NCI-H2171 (cell line): ENCODE data around the gene PLK3.
"Not testable (repeated sequence)": the region's sequence is repeated elsewhere in the genome, so short reads cannot be mapped to it uniquely, and the experiment has no call there.

ENCODE experiments used
- DNase-seq: peaks from one replicate; lab custom pipeline; 2025; lab: John Stamatoyannopoulos, UW

PLK3 gene

DNA sequence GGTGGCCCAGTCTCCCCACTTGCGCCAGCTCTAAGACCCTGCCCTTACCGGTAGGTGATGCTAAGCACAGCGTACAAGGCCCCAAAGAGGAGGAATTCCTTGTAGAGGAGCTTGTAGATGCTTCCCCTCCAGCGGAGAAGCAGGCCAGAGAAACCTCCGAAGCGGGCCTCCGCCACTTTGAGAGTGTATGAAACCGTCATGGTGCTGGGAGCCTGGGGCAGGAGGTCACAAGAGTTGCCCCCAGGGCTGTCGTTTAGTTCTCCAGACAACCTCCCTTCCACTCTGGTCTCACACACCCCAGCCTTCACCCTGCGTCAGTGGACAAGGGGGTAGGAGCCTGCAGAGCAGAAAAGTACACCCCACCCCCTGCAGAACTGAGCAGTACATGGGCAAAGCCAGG, 12.7 kb upstream of the PLK3 start:
- no peak for DNase-seq

DNA sequence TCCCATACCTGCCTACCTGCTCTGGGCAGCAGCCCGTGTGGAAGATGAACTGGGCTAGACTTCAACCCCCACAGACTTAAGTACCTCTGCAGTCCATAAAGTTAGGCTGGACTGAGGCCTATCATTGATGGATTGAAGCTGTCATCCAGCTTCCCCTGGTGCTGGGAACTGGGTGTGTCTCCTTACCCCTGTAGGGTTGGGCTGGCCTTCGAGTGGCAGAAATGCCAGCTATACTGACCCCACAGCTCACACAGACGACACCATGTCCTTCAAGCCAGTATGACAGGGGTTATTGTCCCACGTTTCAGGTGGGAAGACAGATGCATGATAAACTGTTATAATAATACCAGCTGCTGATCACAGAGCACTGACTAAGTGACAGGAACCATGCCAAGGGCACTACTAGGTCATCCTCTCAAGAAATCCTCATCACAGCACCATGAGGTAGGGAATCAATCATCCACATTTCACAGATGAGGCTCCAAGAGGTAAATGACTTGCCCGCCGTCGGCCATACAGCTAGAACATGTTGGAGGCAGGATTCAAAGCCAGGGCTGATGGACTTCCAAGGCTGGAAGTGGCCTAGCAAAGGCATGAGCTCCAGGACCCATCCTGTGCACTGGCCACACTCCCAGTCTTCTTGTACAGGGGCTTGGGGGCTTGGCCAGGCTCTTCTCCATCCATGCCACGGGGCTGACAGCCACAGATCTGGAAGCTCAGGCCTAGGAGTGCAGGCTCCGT, 11.9 kb upstream of the PLK3 start, which contains the start of gene BEST4:
BEST4 (minus strand) TSS at position 51 of the 741 bp plus-strand sequence. CDS start 465 bp downstream, outside the sequence.
- no peak for DNase-seq

GRCh38 chr1:44790968-44791801, 9.0 kb upstream of the PLK3 start:
- DNase-seq = no peak

DNA sequence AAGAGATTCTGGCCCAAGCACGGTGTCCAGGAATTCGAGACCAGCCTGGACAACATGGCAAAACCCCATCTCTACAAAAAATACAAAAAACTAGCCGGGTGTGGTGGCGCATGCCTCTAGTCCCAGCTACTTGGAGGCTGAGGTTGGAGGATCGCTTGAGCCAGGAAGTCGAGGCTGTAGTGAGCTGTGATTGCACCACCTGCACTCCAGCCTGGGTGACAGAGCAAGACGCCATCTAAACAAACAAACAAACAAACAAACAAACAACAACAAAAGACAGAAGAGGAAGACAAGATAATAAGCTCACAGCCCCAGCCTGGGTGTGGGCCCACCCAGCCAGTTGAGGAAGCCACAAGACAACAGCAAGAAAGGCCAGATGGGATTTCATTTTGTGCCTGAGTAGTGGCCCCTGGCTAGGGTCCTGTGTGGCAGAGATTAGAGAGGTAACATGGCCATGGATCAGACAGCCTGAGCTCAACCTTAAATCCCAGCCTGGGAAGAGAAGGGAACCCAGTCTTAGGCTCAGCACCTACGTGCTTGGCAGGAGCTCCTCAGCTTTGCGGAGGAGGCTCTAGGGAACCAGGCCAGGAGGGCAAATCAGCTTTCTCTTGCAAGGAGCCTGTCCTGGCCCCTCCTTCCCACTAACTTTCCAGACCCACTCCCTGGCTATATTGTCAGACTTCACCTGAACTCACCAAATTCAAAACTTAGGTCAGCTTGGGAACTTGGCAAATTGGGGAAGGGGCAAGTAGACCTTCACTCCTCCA, 7.3 kb upstream of the PLK3 start:
- DNase-seq = no peak

- DNase-seq = not testable (repeated sequence)
These were observed 2.3 kb upstream of the PLK3 start for GRCh38 chr1:44797886-44798285.

DNA sequence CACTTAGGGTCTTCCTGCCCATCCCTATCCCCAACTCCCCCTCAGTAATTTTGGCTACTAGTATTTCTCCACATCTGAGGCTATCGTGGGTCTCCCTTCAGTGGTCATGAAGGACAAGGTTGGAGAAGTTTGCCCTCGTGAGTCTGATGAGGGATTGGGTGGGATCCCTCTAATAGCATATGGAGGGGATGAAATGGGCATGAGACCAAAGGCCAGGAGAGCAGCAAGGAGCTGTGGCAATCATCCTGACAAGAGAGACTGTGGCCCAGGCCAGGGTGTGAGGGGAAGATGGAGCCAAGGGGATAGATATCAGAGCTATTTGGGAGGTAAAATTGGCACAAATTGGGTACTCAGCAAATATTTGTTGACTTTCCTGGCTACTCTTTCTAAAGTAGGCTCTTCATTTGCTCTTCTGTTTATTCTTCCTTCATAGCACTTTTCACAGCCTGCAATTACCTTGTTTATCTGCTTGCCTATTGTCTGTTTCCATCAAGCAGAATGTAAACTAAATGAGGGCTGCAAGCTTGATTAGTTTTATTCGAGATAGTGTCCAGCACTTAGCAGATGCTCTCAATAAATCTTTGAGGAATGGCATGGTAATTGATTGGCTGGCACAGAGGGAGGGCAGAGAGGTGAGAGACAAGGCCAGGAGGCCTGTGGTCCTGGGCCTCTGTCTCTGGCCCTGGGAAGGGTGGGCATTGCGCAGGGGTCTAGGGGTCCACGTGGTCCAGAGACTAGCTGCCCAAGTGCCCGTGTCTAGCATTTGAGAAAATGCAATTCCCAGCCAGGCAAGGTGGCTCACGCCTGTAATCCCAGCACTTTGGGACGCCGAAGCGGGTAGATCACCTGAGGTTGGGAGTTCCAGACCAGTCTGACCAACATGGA, 1.5 kb upstream of the PLK3 start:
- no peak for DNase-seq

DNA sequence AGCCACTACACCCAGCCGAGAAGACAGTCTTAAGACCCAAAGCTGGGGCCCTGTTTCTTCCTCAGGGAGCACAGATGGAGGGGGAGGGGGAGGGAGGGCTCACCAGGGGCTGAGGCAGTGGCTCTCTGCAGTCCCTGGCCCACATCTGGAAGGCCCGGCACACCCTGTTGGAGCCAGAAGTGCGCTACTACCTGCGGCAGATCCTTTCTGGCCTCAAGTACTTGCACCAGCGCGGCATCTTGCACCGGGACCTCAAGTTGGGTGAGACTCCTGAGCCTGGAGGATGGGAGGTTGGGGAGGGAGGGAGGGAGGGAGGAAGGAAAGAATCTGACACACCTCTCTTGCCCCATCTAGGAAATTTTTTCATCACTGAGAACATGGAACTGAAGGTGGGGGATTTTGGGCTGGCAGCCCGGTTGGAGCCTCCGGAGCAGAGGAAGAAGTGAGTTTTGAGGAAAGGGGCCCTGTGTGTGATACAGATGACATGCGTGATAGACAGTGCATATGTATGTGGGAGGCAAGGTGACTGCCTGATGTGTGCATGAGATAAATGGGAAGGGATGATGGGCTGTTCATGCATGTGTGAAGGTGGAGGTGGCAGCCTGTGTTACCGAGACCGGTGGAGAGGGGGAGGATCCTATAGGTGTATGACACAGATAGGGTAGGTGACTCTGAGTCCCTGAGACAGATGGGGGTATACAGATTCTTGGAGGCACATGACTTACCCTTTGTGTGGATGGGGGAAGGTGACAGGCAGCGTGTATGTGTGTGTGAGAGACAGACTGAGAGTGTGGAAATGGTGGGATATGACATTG, 1.5 kb downstream of the PLK3 start:
- peak; percentile 66 for DNase-seq

DNA sequence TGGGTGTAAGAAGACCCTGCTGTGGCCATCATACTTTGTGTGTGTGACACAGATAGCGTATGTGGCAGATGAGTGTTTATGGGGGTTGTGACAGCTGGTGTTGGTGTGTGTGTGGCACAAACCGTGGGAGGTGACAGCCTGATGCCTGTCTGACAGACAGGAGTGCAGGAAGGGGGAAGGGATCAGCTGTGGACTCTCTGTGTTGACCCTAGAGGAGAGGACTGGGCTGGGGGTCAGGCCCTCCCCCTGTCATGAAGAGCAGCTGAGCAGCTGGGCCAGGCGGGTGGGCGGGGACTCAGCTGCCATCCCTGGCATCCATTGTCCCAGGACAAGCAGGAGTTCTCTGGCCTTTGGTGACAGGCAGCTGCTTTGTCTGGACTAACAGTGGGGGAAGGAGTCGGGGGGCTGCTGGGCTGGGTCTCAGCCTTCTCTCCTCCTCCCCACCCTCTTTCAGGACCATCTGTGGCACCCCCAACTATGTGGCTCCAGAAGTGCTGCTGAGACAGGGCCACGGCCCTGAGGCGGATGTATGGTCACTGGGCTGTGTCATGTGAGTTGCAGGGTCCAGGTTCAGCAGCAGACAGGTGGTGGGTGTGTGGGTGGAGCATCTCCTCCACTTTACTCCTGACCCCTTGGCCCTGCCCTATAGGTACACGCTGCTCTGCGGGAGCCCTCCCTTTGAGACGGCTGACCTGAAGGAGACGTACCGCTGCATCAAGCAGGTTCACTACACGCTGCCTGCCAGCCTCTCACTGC, 2.3 kb downstream of the PLK3 start:
- DNase-seq = peak; percentile 47

GRCh38 chr1:44803062-44803311, 2.8 kb downstream of the PLK3 start:
- no peak for DNase-seq

DNA sequence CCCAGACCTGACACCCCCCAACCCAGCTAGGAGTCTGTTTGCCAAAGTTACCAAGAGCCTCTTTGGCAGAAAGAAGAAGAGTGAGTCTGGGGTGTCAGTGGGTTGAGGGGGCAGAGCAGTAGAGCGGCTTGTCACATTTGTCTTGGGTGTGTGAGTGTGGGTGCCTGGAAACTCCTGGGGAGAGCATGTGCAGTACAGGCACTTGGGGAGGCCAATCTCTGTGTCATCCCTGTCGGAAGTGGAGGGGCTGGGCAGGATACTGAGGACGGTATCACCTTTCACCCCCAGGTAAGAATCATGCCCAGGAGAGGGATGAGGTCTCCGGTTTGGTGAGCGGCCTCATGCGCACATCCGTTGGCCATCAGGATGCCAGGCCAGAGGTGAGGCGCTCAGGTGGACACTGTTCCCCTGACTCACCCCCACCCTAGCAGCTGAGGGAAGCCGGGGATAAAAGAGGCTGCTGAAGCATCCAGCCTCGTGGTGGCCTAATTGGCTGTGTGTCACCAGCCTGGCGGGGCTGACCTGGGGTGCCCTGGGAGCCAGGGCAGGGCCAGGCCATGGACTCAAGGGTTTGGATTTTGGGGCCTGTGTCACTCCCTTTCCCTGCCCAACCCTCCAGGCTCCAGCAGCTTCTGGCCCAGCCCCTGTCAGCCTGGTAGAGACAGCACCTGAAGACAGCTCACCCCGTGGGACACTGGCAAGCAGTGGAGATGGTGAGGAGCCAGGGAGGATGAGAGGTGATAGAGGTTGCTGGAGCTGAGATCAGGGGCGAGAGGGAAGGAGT, 3.3 kb downstream of the PLK3 start:
- DNase-seq = no peak

DNA sequence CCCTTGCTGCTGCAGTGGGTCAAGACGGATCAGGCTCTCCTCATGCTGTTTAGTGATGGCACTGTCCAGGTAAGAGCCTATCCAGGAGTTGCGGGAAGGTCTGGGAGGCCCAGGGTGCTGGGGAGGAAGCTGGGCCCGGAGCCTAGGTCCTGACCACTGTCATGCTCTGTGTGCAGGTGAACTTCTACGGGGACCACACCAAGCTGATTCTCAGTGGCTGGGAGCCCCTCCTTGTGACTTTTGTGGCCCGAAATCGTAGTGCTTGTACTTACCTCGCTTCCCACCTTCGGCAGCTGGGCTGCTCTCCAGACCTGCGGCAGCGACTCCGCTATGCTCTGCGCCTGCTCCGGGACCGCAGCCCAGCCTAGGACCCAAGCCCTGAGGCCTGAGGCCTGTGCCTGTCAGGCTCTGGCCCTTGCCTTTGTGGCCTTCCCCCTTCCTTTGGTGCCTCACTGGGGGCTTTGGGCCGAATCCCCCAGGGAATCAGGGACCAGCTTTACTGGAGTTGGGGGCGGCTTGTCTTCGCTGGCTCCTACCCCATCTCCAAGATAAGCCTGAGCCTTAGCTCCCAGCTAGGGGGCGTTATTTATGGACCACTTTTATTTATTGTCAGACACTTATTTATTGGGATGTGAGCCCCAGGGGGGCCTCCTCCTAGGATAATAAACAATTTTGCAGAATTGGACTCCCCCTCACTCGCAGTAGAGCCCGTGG, 5.3 kb downstream of the PLK3 start:
- DNase-seq = no peak

DNA sequence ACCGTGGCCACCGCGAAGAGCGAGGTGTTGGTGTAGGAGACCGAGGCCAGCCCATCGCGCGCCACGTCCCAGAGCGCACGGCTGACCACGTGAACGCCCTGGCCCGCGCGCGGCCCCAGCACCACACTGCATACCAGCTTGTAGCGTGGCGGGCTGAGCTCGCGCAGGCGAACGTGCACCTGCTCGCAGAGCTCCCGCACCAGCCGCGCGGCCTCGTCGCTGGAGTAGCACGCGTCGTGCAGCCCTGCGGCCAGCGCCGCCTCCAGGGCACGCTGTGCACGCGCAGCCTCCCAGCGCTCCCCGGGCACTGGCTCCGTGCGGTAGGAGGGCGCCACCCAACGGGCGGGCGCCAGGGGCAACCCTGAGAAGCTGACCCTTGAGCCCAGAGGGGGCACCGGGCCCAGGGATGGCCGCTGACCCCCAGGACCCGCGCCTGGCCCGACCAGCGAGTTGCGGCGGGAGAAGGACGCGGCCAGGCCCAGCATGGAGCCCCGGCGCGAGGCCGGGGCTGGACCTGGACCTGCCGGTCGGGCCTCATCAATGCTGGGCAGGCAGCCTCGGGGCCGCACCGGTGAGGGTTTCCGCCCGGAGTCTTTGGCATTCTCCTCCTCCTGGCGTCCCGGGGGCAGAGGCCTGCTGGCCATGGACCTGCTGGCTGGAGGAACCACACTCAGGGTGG, 6.0 kb downstream of the PLK3 start:
- DNase-seq = no peak

DNA sequence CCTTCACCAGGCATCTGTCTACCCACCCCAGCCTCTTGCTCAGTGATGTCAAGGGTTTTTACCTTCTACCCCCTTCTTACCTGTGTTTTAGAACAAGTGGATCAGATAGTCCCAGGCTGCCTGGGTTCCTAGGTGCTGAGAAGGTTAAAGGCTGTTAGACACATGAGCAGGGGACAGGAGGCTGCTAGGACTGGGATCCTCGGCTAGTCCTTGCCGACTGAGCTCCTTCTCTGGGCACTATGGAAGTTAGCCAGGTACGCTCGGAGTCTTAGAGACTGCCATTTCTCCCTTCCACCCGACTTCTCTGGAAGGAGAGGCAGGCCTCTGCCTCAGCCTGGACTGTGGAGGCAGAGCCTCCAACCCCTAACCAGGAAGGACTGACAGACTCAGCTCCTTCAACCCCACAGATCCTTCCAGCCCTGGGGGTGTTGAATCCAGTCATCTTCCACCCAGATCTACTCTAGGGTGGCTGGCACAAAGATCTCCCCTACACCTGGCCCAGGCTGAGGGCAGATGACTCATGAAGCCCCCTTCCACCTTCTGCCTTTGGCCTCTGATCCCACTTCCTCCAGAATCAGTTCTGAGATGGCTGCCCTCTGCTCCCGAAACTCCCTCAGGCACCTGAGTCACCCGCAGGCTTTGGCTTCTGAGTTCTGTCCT, 6.7 kb downstream of the PLK3 start, which contains the start of gene DYNLT4:
DYNLT4 (minus strand) TSS at position 648 of the 660 bp plus-strand sequence. CDS start 683 bp downstream, outside the sequence.
- DNase-seq = no peak

- no peak for DNase-seq
These were observed 7.3 kb downstream of the PLK3 start for GRCh38 chr1:44807364-44808062.

DNA sequence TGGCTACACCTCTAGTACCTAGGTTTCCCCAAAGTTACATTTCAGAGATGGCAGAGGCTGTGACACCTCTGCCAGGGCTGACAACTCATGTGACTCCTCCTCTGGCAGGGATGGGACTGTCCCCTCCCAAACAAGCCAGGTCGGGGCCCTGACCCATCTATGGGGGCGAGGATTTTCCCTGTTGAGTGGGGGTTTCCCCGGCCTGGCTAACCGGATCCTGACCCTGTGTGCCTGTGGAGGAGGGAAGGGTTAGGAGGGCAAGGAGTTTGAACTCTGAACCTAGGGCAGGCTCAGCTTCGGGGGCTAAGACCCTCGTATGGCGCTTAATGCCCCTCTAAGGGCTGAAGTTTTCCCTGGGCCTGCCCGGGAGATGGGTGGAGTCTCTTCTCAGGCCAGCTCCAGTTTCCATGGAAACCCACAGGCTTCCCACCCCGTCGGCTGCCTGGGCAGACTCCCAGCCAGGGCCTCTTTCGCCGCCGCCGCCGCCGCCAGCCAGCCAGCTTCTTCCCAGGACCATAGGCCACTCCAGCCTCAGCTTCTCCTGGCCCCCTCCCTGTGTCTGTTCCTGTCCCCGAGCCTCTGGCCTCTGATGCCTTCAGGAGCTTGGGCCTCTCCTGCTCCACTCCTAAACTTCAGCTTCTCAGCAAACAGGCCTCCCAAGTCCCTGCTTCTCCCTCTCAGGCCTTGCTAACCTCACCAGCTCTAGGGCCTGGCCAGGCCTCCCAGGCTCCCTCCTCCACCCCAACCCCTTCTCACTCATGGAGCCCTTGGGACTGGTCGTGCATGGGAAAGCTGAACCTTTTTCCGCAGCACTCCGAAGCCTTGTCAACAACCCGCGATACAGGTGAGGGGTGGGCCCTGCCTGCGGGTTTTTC, 8.1 kb downstream of the PLK3 start, which contains the start of gene BTBD19:
BTBD19 (plus strand) TSS at position 461 of the 875 bp plus-strand sequence; CDS start at position 759, 298 bp downstream.
- DNase-seq = no peak
